Neuronal stem cell (in vitro differentiated cells): ENCODE results near the gene DMAP1.

Experiments
- DNase-seq: peaks from one replicate; pipeline ENCODE4 v3.0.0-alpha.2; 2013; ENCODE audit warnings: low spot score
- H2AFZ ChIP-seq: one replicate; pipeline ENCODE4 v1.6.1; 2013; ENCODE audit warnings: mild to moderate bottlenecking, low read length, inconsistent platforms
- H2AK5ac ChIP-seq: 2 replicates; pipeline ENCODE4 v1.6.1; 2013; ENCODE audit warnings: low read depth, mild to moderate bottlenecking, inconsistent platforms, low read length, moderate library complexity, mixed read lengths
- H2BK120ac ChIP-seq: 2 replicates; pipeline ENCODE4 v1.6.1; 2013; ENCODE audit warnings: low read depth, mild to moderate bottlenecking, inconsistent platforms, low read length, moderate library complexity, mixed read lengths
- H2BK12ac ChIP-seq: one replicate; pipeline ENCODE4 v1.6.1; 2013; ENCODE audit warnings: low read length, inconsistent platforms
- H2BK15ac ChIP-seq: 2 replicates; pipeline ENCODE4 v1.6.1; 2013; ENCODE audit warnings: mild to moderate bottlenecking, low read length, inconsistent platforms, mixed read lengths
- H2BK5ac ChIP-seq: one replicate; pipeline ENCODE4 v1.6.1; 2013; ENCODE audit warnings: inconsistent platforms, mild to moderate bottlenecking, low read length, moderate library complexity
- H3K14ac ChIP-seq: one replicate; pipeline ENCODE4 v1.6.1; 2013; ENCODE audit warnings: low read length, inconsistent platforms
- H3K18ac ChIP-seq: 2 replicates; pipeline ENCODE4 v1.6.1; 2013; ENCODE audit warnings: low read length, inconsistent platforms
- H3K23ac ChIP-seq: 2 replicates; pipeline ENCODE4 v1.6.1; 2013; ENCODE audit warnings: low read depth, mild to moderate bottlenecking, mixed read lengths, low read length, inconsistent platforms; ENCODE audit not compliant: poor library complexity
- H3K27ac ChIP-seq: replicated peaks from 3 replicates; pipeline ENCODE4 v1.5.1; 2013; ENCODE audit warnings: low read length, inconsistent platforms
- H3K27me3 ChIP-seq, 3 experiments: 2 replicates each; pipeline ENCODE4 v1.6.1; 2013; ENCODE audit warnings: low read length in 3 of 3, mild to moderate bottlenecking in 2 of 3, inconsistent platforms in 1 of 3, low read depth in 1 of 3, mixed read lengths in 1 of 3, moderate library complexity in 1 of 3; ENCODE audit not compliant: control insufficient read depth in 3 of 3, insufficient read depth in 3 of 3
- H3K36me3 ChIP-seq, 2 donors: replicated peaks in 1 of 2; 2 replicates each; pipeline ENCODE4 v1.6.1; 2013; ENCODE audit warnings: low read length in 2 of 2; ENCODE audit not compliant: control insufficient read depth in 2 of 2, insufficient read depth in 2 of 2
- H3K4ac ChIP-seq: 2 replicates; pipeline ENCODE4 v1.6.1; 2013; ENCODE audit warnings: inconsistent platforms, mild to moderate bottlenecking, low read length, moderate library complexity
- H3K4me1 ChIP-seq, 2 donors: 1 replicate in 1 of 2; 2 replicates in 1 of 2; pipeline ENCODE4 v1.6.1; 2013; ENCODE audit warnings: low read length in 2 of 2, low read depth in 1 of 2; ENCODE audit not compliant: control insufficient read depth in 2 of 2, insufficient read depth in 1 of 2
- H3K4me2 ChIP-seq: one replicate; pipeline ENCODE4 v1.6.1; 2013; ENCODE audit warnings: mild to moderate bottlenecking, low read length, inconsistent platforms; ENCODE audit not compliant: insufficient read depth, poor library complexity, severe bottlenecking
- H3K4me3 ChIP-seq, 2 donors: 2 replicates each; pipeline ENCODE4 v1.5.1; 2013; ENCODE audit warnings: low read length in 2 of 2, mild to moderate bottlenecking in 2 of 2, inconsistent platforms in 1 of 2, moderate library complexity in 1 of 2
- H3K79me1 ChIP-seq: one replicate; pipeline ENCODE4 v1.6.1; 2013; ENCODE audit warnings: low read depth, mild to moderate bottlenecking, inconsistent platforms, low read length, moderate library complexity
- H3K9ac ChIP-seq: one replicate; pipeline ENCODE4 v1.6.1; 2013; ENCODE audit warnings: mild to moderate bottlenecking, low read depth, low read length, inconsistent platforms; ENCODE audit not compliant: poor library complexity
- H3K9me3 ChIP-seq, 2 donors: replicated peaks in 1 of 2; 2 replicates each; pipeline versions ENCODE3 to v1.6.1; 2013; ENCODE audit warnings: low read length in 2 of 2, mild to moderate bottlenecking in 2 of 2, inconsistent platforms in 1 of 2, low read depth in 1 of 2, mixed read lengths in 1 of 2, moderate library complexity in 1 of 2; ENCODE audit not compliant: control insufficient read depth in 2 of 2, insufficient read depth in 1 of 2
- H4K8ac ChIP-seq: one replicate; pipeline ENCODE4 v1.6.1; 2013; ENCODE audit warnings: low read depth, mild to moderate bottlenecking, inconsistent platforms, low read length, moderate library complexity
- H4K91ac ChIP-seq: one replicate; pipeline ENCODE4 v1.6.1; 2013; ENCODE audit warnings: low read length, low read depth, mild to moderate bottlenecking, inconsistent platforms; ENCODE audit not compliant: poor library complexity
- WGBS, 2 donors: extraction: QIAGEN DNeasy Blood & Tissue Kit; methylation state at CpG; one replicate each; pipeline ENCODE4 v1.1.7; 2013; ENCODE audit warnings: missing lambda C conversion rate in 2 of 2, mixed read lengths in 1 of 2; ENCODE audit not compliant: insufficient read length in 2 of 2, insufficient replicate concordance in 1 of 2; ENCODE audit errors: extremely low coverage in 2 of 2; 5-methylcytosine and 5-hydroxymethylcytosine counted together

Gene DMAP1

GRCh38 chr1:44212355-44213221 is 683 bp upstream of the DMAP1 start:
- Histone ChIP-seq H3K14ac (no peak overlapping the region), H2BK120ac (no peak overlapping the region), H3K18ac (no peak overlapping the region), H3K4ac (no peak overlapping the region), H3K27ac (no peak overlapping the region), H3K36me3 (peaks cover 13 to 30% of the 10 kb centered on the region in 2 donors), H4K8ac (no peak overlapping the region), H3K4me3 (peak overlapping the region in 1 of 2 donors; percentile 70), H2AK5ac (no peak overlapping the region), H2BK12ac (no peak overlapping the region), H3K4me2 (peak overlapping the region; percentile 35), H3K9ac (no peak overlapping the region), H3K79me1 (no peaks in the 10 kb centered on the region), H4K91ac (no peak overlapping the region), H3K23ac (no peak overlapping the region), H3K9me3 (no peaks in the 10 kb centered on the region), H3K4me1 (peaks cover 4 to 8% of the 10 kb centered on the region in 2 donors), H2AFZ (peak overlapping the region; percentile 77), H2BK5ac (no peak overlapping the region), H3K27me3 (peaks cover 0 to 2% (median 0%) of the 10 kb centered on the region in 3 experiments), H2BK15ac (no peak overlapping the region)
- no CpG with 5 or more reads among the region's 9 CpGs for WGBS, 2 donors
- no peak for DNase-seq

GRCh38 chr1:44217809-44218410 is 4.6 kb downstream of the DMAP1 start:
- Histone ChIP-seq H2BK12ac (no peak overlapping the region), H3K4me3 (no peak overlapping the region), H3K9ac (no peak overlapping the region), H2BK15ac (no peak overlapping the region), H3K9me3 (peaks cover 0 to under 1% of the 10 kb centered on the region in 2 donors), H3K27ac (no peak overlapping the region), H2AFZ (no peak overlapping the region), H3K79me1 (peaks cover 2% of the 10 kb centered on the region), H3K18ac (no peak overlapping the region), H4K91ac (no peak overlapping the region), H3K4me2 (no peak overlapping the region), H2BK5ac (no peak overlapping the region), H3K4ac (no peak overlapping the region), H2BK120ac (no peak overlapping the region), H4K8ac (no peak overlapping the region), H3K36me3 (peaks cover 46 to 82% of the 10 kb centered on the region in 2 donors), H3K4me1 (peaks cover 4 to 6% of the 10 kb centered on the region in 2 donors), H3K14ac (no peak overlapping the region), H2AK5ac (no peak overlapping the region), H3K27me3 (no peaks in the 10 kb centered on the region), H3K23ac (no peak overlapping the region)
- peak; percentile 70 for DNase-seq
- WGBS, 2 donors, result no CpG with 5 or more reads among the region's 4 CpGs

GRCh38 chr1:44218503-44219300 is 5.4 kb downstream of the DMAP1 start:
- peaks cover 46 to 86% of the 10 kb centered on the region in 2 donors for H3K36me3 ChIP-seq

More at GRCh38 chr1:44218503-44219300, 5.4 kb downstream of the DMAP1 start:
- Histone ChIP-seq H3K18ac (no peak overlapping the region), H4K91ac (no peak overlapping the region), H2BK120ac (no peak overlapping the region), H3K4me3 (no peak overlapping the region), H3K27ac (no peak overlapping the region), H2AFZ (no peak overlapping the region), H3K4me2 (no peak overlapping the region), H3K14ac (no peak overlapping the region), H2BK5ac (no peak overlapping the region), H3K79me1 (peaks cover 2% of the 10 kb centered on the region), H3K27me3 (no peaks in the 10 kb centered on the region), H3K4me1 (peaks cover 4% of the 10 kb centered on the region in 2 donors), H3K9ac (no peak overlapping the region), H3K23ac (no peak overlapping the region), H4K8ac (no peak overlapping the region), H3K9me3 (peaks cover 0 to 2% of the 10 kb centered on the region in 2 donors), H2BK15ac (no peak overlapping the region), H2BK12ac (no peak overlapping the region), H3K4ac (no peak overlapping the region), H2AK5ac (no peak overlapping the region)
- no CpG with 5 or more reads among the region's 24 CpGs for WGBS, 2 donors
- no peak for DNase-seq
